ENCODE data around the gene APOF.
"Not testable (repeated sequence)": the region's sequence is repeated elsewhere in the genome, so short reads cannot be mapped to it uniquely, and the experiment has no call there.

The APOF gene

DNA sequence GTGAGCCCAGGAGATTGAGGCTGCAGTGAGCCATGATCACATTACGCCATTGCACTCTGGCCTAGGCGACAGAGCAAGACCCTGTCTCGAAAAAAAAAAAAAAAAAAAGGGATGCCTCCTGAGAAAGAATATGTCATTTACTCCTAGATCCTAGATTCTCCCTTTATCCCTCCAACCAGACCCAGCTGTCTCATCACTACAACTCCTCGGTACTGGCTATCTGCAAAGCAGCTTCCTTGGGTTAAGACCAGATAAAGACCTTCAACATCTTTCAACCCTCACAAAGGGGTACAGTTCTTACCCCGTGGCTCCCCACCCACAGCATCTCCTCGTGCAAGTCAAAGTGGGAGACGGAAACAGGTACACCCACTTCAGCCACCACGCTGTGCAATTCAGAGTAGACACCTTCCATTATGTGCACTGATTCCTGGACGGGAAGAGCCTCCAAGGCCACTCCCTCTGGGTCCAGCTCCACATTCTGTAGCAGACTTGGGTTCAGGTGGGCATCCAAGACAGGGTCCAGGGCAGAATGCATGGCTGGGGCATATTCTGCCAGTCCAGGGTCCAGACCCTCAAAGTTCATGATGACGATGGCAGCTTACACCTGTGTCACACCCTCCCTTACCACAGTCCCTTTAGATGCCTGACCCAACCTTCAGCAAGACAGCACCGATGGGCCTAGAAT lies 30.0 kb downstream of the APOF start:
- DNase-seq (ENCODE audit: low read depth in 2 of 2), result no peak

DNA sequence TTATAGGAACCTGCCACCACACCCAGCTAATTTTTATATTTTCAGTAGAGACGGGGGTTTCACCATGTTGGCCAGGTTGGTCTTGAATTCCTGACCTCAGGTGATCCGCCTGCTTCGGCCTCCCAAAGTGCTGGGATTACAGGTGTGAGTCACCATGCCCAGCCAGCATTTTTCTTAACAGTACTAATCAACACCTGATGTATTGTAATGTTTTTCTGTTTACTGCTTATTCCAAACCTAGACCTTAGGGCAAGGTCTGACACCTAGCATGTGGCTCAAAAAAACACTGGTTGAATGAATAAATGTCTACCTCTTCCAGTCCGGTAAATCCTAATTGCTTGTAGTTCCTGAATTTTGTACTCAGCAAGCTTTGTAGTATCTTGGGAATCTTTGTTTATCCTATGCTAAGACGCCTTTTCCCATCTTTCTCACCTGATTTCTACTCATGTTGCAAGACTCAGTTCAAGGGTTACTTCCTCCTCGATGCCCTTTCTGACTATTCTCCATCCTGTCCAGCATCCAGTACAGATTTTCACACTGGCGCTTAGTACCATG lies 31.6 kb downstream of the APOF start:
- DNase-seq (ENCODE audit: low read depth in 2 of 2), result no peak

DNA sequence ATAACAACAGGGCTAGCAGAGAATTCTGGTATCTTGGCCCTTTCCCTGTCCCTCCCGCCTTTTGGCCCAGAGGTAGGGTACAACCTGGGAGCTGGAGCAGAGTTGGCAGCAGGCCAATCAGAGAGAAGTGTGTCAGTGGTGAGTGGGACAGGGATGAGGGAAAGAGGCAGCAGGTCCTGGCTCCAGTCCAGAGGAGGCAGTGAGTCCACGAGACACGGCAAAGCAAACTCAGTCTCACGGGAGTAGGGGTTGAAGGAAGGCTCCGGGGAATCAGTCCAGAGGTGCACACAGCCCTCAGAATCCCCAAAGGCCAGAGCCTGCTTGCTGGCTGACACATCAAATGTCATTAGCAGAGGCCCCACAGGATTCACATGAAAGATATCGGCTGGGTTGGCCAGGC lies 36.1 kb downstream of the APOF start:
- no peak for DNase-seq (ENCODE audit: low read depth in 2 of 2)

DNA sequence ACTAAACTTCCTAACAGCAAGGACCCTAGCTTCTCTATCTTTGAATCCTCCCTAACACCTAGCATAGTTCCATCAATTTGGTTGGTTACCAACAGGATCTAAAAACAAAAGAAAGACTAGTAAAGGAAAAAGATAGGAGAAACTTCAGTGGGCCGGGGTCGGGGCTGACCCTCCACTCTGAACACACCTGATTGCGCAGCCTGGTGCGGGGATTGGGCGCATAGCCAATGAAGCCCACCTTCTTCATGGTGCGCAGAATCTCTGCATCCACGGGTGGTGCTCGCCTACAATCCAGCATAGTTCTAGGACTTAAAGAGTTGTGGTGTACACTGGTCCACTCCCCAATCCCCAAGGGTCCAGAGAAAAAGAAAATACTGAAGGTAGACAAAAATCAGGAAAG lies 36.5 kb downstream of the APOF start:
- DNase-seq (ENCODE audit: low read depth in 2 of 2), result no peak

DNA sequence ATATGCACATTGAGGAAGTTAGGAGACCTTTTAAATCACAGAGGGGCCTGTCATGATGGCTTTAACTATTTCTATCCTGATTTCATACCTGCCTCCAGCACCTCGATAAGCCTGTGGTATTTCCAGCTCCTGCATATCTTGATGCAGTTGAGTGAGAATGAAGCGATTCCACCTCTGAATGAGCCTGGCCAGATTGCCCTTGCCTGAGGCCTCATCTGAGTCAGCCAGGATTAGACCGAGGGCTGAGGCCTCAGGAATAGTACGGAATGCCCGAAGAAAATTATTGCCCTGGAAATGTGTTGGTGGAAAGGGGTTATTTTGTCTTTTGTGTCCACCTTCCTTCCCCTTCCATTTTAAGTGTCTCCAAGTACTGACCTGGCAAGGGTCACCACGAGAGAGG lies 38.5 kb downstream of the APOF start:
- DNase-seq (ENCODE audit: low read depth in 2 of 2), result no peak

DNA sequence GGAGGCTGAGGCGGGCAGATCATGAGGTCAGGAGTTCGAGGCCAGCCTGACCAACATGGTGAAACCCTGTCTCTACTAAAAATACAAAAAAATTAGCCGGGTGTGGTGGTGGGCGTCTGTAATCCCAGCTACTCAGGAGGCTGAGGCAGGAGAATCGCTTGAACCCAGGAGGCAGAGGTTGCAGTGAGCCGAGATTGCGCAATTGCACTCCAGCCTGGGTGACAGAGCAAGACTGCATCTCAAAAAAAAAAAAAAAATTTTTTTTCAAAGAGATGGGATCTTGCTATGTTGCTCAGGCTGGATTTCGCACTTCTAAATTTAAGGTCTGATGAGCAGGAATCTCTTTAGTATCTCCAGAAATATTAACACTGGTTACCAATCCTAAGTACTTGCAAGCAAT lies 41.0 kb downstream of the APOF start:
- DNase-seq (ENCODE audit: low read depth in 2 of 2), result not testable (repeated sequence)

DNA sequence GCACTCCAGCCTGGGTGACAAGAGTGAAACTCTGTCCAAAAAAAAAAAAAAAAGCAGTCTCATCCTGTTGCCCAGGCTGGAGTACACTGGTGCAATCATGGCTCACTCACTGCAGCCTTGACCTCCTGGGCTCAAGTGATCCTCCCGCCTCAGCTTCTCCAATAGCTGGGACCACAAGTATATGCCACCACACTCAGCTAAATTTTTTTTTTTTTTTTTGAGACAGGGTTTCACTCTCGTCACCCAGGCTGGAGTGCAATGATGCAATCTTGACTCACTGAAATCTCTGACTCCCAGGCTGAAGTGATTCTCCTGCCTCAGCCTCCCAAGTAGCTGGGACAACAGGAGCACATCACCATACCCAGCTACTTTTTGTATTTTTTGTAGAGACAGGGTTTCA lies 41.6 kb downstream of the APOF start:
- DNase-seq (ENCODE audit: low read depth in 2 of 2), result no peak

DNA sequence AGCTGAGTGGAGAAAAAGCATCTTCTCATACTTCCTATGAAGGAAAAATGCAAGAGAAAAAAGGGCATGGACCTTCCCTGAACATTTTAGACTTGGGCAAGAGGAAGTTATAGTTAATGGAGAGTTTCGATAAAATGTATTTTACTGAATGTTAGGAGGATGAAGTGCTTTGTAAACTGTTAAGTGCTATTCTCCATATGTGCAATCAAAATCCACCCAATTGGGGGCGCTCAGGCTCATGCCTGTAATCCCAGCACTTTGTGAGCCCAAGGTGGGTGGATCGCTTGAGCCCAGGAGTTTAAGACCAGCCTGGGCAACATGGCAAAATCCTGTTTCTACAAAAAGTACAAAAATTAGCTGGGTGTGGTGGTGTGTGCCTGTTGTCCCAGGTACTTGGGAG lies 45.0 kb downstream of the APOF start:
- DNase-seq (ENCODE audit: low read depth in 2 of 2), result no peak

DNA sequence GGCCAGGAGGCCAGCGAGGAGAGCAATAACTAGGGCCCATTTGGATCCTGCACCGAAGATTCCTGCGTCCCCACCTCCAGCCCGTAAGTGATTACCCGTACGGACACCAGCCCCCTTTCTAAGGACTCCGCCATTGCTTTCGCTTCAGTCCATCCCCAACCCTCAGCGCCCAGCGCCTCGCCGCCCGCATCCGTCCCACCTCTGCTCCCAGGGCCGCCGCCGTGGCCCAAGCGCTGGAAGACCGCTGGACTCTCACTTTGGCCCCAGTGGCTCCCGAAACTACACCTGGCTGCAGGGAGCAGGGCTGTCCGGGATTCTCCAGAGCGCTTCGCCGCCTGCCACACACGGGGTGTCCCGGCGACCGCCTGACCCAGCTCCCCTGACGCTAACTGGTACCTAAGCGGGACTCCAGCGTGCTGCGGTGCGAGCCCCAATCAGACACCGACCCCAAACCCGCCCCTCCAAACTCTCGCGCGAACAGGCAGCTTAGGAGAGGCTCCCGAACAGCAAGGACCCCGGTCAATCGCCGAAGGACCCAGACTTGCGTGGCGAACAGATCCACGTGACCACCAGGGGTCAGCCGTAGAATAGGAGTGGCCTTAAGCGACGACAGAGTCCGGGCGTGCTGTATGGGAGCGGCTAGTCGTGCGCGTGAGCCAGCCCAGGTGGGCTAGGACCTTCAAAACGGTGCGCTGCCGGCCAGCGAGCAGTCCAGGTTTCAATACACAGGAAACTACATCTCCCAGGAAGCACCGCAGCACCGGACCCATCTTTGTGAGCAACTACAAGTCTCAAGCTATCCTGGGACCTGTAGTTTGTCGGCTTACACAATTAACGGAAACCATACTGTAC lies 46.8 kb downstream of the APOF start, which contains the start of gene CNPY2:
Gene CNPY2 (minus strand): TSS at position 367 of the 852 bp plus-strand sequence. CDS start 771 bp downstream, outside the sequence.
- peak; percentile 89 to 91 for DNase-seq (ENCODE audit: low read depth in 2 of 2)

DNA sequence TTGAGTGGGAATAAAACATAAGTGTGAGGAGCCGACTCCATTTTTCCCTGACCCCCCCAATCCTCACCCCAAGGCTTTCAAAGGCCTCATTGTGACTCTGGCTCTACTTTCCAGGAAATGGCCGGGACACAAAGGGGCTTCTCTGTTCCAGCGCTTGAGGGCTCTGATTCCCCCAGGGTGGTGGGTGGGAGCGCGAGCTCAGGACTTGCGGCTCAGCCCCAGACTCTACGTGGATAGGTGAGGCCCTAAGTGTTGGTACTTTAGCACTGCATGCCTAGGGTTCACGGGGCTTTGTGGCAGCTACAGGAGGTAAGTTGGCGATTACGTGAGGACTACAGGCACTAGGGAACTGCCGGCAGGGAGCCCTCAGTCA lies 47.4 kb downstream of the APOF start:
- no peak for DNase-seq (ENCODE audit: low read depth in 2 of 2)

DNA sequence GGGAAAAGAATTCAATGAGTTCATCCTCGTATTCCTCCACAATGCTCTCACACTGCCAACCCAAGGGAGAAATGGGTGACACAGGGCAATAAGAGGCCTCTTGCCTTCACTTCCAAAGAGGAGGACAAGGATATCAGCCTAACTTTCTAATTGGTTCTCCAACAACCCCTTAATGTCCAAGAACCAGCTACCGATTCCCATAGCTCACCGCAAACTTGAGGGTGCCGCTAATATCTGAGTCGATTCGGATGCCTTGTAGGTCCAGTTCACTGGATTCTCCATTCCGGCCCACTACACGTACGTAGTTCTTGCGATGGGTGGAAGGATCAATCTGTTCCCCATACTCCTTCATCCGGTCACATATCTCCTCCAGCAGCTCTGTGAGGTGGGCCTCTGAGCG lies 51.7 kb downstream of the APOF start:
- DNase-seq (ENCODE audit: low read depth in 2 of 2), result no peak
